ENCODE data around the gene SSX2B.
"Not testable (repeated sequence)": the region's sequence is repeated elsewhere in the genome, so short reads cannot be mapped to it uniquely, and the experiment has no call there.

GRCh38 chrX:52750952-52751351 is at the start of gene SSX2B:
- TF ChIP-seq CTCF (IDR thresholded peaks at IDR 0.05); EP300 (IDR thresholded peaks at IDR 0.05; ENCODE audit: low read depth); POLR2A (IDR thresholded peaks at IDR 0.05); POLR2AphosphoS5 (IDR thresholded peaks at IDR 0.05): not testable (repeated sequence)

Measured in transverse colon (tissue), 4 donors.